Measurements from ENCODE around the gene DNAJC1. TPM values are rescaled to one million over a fixed set of nuclear protein-coding genes. Genes with fewer than 3 reads are reported as not detected.
"Not testable (repeated sequence)": the region's sequence is repeated elsewhere in the genome, so short reads cannot be mapped to it uniquely, and the experiment has no call there.

Gene DNAJC1
- total RNA-seq, 2 experiments from 2014 or later = 22.3 to 23.0 TPM

GRCh38 chr10:21895932-21896331 lies 107.6 kb downstream of the DNAJC1 start:
- no peaks in the 10 kb centered on the region for H3K27me3 Mint-ChIP-seq
- no peak for ATAC-seq (ENCODE audit: low read depth)

GRCh38 chr10:21894648-21895342 lies 108.7 kb downstream of the DNAJC1 start:
- Mint-ChIP-seq H3K27me3 (no peaks in the 10 kb centered on the region), H3K27ac (no peak overlapping the region), H3K4me3 (no peak overlapping the region), H3K36me3 (peaks cover 42% of the 10 kb centered on the region), H3K4me1 (peaks cover 16% of the 10 kb centered on the region), H3K9me3 (peaks cover 13% of the 10 kb centered on the region)
- ATAC-seq (ENCODE audit: low read depth) (no peak), DNase-seq (no peak)
- POLR2A ChIA-PET = no interaction called here

More at GRCh38 chr10:21895932-21896331, 107.6 kb downstream of the DNAJC1 start:
- DNase-seq = no peak
- Mint-ChIP-seq H3K9me3 (peaks cover 10% of the 10 kb centered on the region), H3K4me3 (no peak overlapping the region), H3K36me3 (peaks cover 43% of the 10 kb centered on the region), H3K4me1 (peaks cover 9% of the 10 kb centered on the region), H3K27ac (no peak overlapping the region)
- POLR2A ChIA-PET = no interaction called here

- peak overlapping the region; percentile 53 for H3K4me3 Mint-ChIP-seq
- peaks cover 49% of the 10 kb centered on the region for H3K36me3 Mint-ChIP-seq
- no peak for DNase-seq
- no peaks in the 10 kb centered on the region for H3K27me3 Mint-ChIP-seq
- POLR2A ChIA-PET = interaction anchor here (0.7 to 0.9 kb wide), 2 partner anchors 59 to 150 kb away, joined by 4 to 7 read pairs; no protein-coding TSS in a partner anchor
- peaks cover 29% of the 10 kb centered on the region for H3K4me1 Mint-ChIP-seq
- peak; percentile 81 for ATAC-seq (ENCODE audit: low read depth)
- peaks cover 17% of the 10 kb centered on the region for H3K9me3 Mint-ChIP-seq
- H3K27ac Mint-ChIP-seq = peak overlapping the region; percentile 74
Observed at GRCh38 chr10:21891439-21891838, 112.1 kb downstream of the DNAJC1 start.

GRCh38 chr10:21889477-21890275 lies 113.9 kb downstream of the DNAJC1 start:
- DNase-seq (no peak), ATAC-seq (ENCODE audit: low read depth) (peak; percentile 24)
- POLR2A ChIA-PET = no interaction called here
- peaks cover 29% of the 10 kb centered on the region for H3K4me1 Mint-ChIP-seq
- H3K27ac Mint-ChIP-seq = peak overlapping the region; percentile 31
- H3K4me3 Mint-ChIP-seq = no peak overlapping the region
- H3K36me3 Mint-ChIP-seq = peaks cover 53% of the 10 kb centered on the region
- peaks cover 24% of the 10 kb centered on the region for H3K9me3 Mint-ChIP-seq
- no peaks in the 10 kb centered on the region for H3K27me3 Mint-ChIP-seq

GRCh38 chr10:21888959-21889358 lies 114.6 kb downstream of the DNAJC1 start:
- POLR2A ChIA-PET = no interaction called here
- Mint-ChIP-seq H3K27me3 (no peaks in the 10 kb centered on the region), H3K36me3 (peaks cover 48% of the 10 kb centered on the region), H3K4me1 (peaks cover 29% of the 10 kb centered on the region), H3K4me3 (peak overlapping the region; percentile 64), H3K27ac (peak overlapping the region; percentile 11), H3K9me3 (peaks cover 22% of the 10 kb centered on the region)
- DNase-seq (no peak), ATAC-seq (ENCODE audit: low read depth) (peak; percentile 44)

GRCh38 chr10:21885940-21886339 lies 117.6 kb downstream of the DNAJC1 start:
- no peak for DNase-seq
- H3K27me3 Mint-ChIP-seq = no peaks in the 10 kb centered on the region
- POLR2A ChIA-PET = no interaction called here
- H3K4me1 Mint-ChIP-seq = peaks cover 21% of the 10 kb centered on the region
- no peak overlapping the region for H3K4me3 Mint-ChIP-seq
- H3K9me3 Mint-ChIP-seq = peaks cover 20% of the 10 kb centered on the region
- no peak overlapping the region for H3K27ac Mint-ChIP-seq
- no peak for ATAC-seq (ENCODE audit: low read depth)
- peaks cover 48% of the 10 kb centered on the region for H3K36me3 Mint-ChIP-seq

GRCh38 chr10:21873198-21873597 lies 130.3 kb downstream of the DNAJC1 start:
- POLR2A ChIA-PET = no interaction called here
- ATAC-seq (ENCODE audit: low read depth) (no peak), DNase-seq (no peak)
- no peaks in the 10 kb centered on the region for H3K27me3 Mint-ChIP-seq
- no peak overlapping the region for H3K27ac Mint-ChIP-seq
- H3K4me3 Mint-ChIP-seq = no peak overlapping the region
- peaks cover 15% of the 10 kb centered on the region for H3K9me3 Mint-ChIP-seq
- peaks cover 40% of the 10 kb centered on the region for H3K36me3 Mint-ChIP-seq
- no peaks in the 10 kb centered on the region for H3K4me1 Mint-ChIP-seq

- peaks cover 40% of the 10 kb centered on the region for H3K36me3 Mint-ChIP-seq
- H3K27ac Mint-ChIP-seq; H3K4me3 Mint-ChIP-seq; ATAC-seq (ENCODE audit: low read depth); POLR2A ChIA-PET; H3K4me1 Mint-ChIP-seq; H3K27me3 Mint-ChIP-seq; DNase-seq: not testable (repeated sequence)
- H3K9me3 Mint-ChIP-seq = peaks cover 15% of the 10 kb centered on the region
Observed at GRCh38 chr10:21872771-21873170, 130.8 kb downstream of the DNAJC1 start.

- no peaks in the 10 kb centered on the region for H3K27me3 Mint-ChIP-seq
- no peak overlapping the region for H3K4me3 Mint-ChIP-seq
- no peaks in the 10 kb centered on the region for H3K4me1 Mint-ChIP-seq
- ATAC-seq (ENCODE audit: low read depth) (no peak), DNase-seq (no peak)
- peaks cover 15% of the 10 kb centered on the region for H3K9me3 Mint-ChIP-seq
- POLR2A ChIA-PET = no interaction called here
- peaks cover 42% of the 10 kb centered on the region for H3K36me3 Mint-ChIP-seq
- no peak overlapping the region for H3K27ac Mint-ChIP-seq
Observed at GRCh38 chr10:21870849-21871248, 132.7 kb downstream of the DNAJC1 start.

- ATAC-seq (ENCODE audit: low read depth); H3K4me3 Mint-ChIP-seq; POLR2A ChIA-PET; H3K27me3 Mint-ChIP-seq; DNase-seq; H3K27ac Mint-ChIP-seq; H3K4me1 Mint-ChIP-seq: not testable (repeated sequence)
- Mint-ChIP-seq H3K9me3 (peaks cover 15% of the 10 kb centered on the region), H3K36me3 (peaks cover 43% of the 10 kb centered on the region)
Observed at GRCh38 chr10:21869087-21869486, 134.4 kb downstream of the DNAJC1 start.

- Mint-ChIP-seq H3K27me3 (no peaks in the 10 kb centered on the region), H3K4me1 (peaks cover 7% of the 10 kb centered on the region), H3K27ac (no peak overlapping the region), H3K9me3 (peaks cover 1% of the 10 kb centered on the region), H3K36me3 (peaks cover 28% of the 10 kb centered on the region), H3K4me3 (no peak overlapping the region)
- POLR2A ChIA-PET = no interaction called here
- ATAC-seq (ENCODE audit: low read depth) = no peak
- no peak for DNase-seq
Observed at GRCh38 chr10:21860718-21861117, 142.8 kb downstream of the DNAJC1 start.

GRCh38 chr10:21858455-21858854 lies 145.1 kb downstream of the DNAJC1 start:
- peaks cover 7% of the 10 kb centered on the region for H3K4me1 Mint-ChIP-seq
- peaks cover 19% of the 10 kb centered on the region for H3K36me3 Mint-ChIP-seq
- no peak for ATAC-seq (ENCODE audit: low read depth)
- peaks cover 1% of the 10 kb centered on the region for H3K9me3 Mint-ChIP-seq
- H3K4me3 Mint-ChIP-seq = no peak overlapping the region
- DNase-seq = no peak
- no peaks in the 10 kb centered on the region for H3K27me3 Mint-ChIP-seq
- no peak overlapping the region for H3K27ac Mint-ChIP-seq
- POLR2A ChIA-PET = no interaction called here

GRCh38 chr10:21849607-21850006 lies 153.9 kb downstream of the DNAJC1 start:
- H3K4me3 Mint-ChIP-seq = no peak overlapping the region
- H3K27ac Mint-ChIP-seq = no peak overlapping the region
- ATAC-seq (ENCODE audit: low read depth) (no peak), DNase-seq (no peak)
- no peaks in the 10 kb centered on the region for H3K4me1 Mint-ChIP-seq
- peaks cover 44% of the 10 kb centered on the region for H3K36me3 Mint-ChIP-seq
- POLR2A ChIA-PET = no interaction called here
- H3K9me3 Mint-ChIP-seq = peaks cover 18% of the 10 kb centered on the region
- H3K27me3 Mint-ChIP-seq = no peaks in the 10 kb centered on the region

GRCh38 chr10:21843645-21844044 lies 159.9 kb downstream of the DNAJC1 start:
- Mint-ChIP-seq H3K27ac (no peak overlapping the region), H3K4me3 (no peak overlapping the region), H3K4me1 (peaks cover 3% of the 10 kb centered on the region), H3K27me3 (no peaks in the 10 kb centered on the region), H3K9me3 (peaks cover 19% of the 10 kb centered on the region), H3K36me3 (peaks cover 35% of the 10 kb centered on the region)
- DNase-seq (no peak), ATAC-seq (ENCODE audit: low read depth) (no peak)
- POLR2A ChIA-PET = no interaction called here
